ENCODE results near the gene TBX18.

DNA sequence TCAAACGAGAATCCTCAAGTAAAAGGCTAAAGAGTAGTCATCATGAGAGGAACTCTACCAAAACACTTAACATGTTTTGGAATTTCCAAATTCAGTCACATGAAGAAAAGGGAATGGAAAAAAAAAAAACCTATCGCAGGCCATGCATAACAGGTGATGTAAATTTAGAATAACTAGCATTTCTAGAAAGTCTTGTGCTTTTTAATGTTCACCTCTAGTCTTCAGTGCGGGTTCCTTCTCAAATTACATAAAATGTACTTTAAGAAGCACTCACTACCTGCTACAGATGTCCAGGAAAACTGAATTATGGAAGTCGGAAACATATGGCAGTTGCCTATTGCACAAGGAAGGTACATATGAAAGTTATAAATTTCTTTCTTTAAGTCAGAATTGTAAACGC lies 6.1 kb upstream of the TBX18 start:
- no peak for TF ChIP-seq POLR2A (IDR thresholded peaks at IDR 0.05)
- TF ChIP-seq, protein P1, sequence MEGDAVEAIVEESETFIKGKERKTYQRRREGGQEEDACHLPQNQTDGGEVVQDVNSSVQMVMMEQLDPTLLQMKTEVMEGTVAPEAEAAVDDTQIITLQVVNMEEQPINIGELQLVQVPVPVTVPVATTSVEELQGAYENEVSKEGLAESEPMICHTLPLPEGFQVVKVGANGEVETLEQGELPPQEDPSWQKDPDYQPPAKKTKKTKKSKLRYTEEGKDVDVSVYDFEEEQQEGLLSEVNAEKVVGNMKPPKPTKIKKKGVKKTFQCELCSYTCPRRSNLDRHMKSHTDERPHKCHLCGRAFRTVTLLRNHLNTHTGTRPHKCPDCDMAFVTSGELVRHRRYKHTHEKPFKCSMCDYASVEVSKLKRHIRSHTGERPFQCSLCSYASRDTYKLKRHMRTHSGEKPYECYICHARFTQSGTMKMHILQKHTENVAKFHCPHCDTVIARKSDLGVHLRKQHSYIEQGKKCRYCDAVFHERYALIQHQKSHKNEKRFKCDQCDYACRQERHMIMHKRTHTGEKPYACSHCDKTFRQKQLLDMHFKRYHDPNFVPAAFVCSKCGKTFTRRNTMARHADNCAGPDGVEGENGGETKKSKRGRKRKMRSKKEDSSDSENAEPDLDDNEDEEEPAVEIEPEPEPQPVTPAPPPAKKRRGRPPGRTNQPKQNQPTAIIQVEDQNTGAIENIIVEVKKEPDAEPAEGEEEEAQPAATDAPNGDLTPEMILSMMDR (IDR thresholded peaks at IDR 0.05) = no peak

Measured in uterus (tissue), 2 donors.